ENCODE measurements around the gene CFAP410. TPM values are rescaled to one million over a fixed set of nuclear protein-coding genes. Genes with fewer than 3 reads are reported as not detected.

CFAP410 gene
- total RNA-seq, 2 donors from 2014 or later: 33.1 to 35.7 TPM

DNA sequence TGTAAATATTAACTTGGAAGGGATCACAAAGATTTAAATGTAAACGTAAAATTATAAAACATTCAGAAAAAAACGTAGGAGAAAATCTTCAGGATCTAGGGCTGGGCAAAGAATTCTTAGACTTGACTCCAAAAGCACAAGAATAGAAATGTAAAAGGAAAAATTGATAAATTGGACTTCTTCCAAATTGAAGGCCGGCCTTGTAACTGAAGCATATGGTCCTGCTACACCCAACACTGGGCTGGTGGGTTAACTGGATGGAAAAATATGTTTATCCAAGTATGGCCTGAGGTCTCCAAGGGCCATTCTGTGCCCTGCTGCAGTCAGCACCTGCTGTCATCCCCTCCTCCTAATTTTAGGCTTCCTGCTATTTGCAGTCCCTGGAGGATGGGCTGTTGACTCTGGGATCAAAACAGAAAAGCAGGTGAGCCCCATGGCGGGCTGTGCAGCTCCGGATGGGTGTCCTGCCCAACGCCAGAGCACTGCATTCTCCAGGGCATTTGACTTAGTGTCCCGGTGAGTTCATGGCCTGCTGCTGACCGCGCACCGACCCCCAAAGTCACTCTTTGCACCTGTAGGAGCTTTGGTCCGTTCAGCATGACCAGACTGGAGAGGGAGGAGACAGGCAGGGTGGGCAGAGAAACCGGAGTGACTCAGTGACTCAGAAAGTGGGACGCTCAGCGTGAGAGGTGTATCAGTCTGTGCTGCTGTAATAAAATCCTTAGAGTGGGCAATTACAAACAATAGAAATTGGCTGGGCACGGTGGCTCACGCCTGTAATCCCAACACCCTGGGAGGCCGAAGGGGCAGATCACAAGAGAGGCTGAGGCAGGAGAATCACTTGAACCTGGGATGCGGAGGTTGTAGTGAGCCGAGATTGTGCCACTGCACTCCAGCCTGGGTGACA is 59.6 kb downstream of the CFAP410 start:
- no peak overlapping the region for H3K27ac ChIP-seq (ENCODE audit: low read depth, low read length)
- H3K9me3 ChIP-seq (ENCODE audit: control insufficient read depth, low read length): no peaks in the 10 kb centered on the region
- Mint-ChIP-seq H3K4me3 (no peak overlapping the region), H3K27me3 (ENCODE audit: insufficient read depth) (no peaks in the 10 kb centered on the region), H3K9me3 (peaks cover 4% of the 10 kb centered on the region), H3K36me3 (ENCODE audit: low read depth) (no peaks in the 10 kb centered on the region), H3K4me1 (peaks cover 29% of the 10 kb centered on the region), H3K27ac (no peak overlapping the region)
- no peaks in the 10 kb centered on the region for H3K36me3 ChIP-seq (ENCODE audit: control insufficient read depth, insufficient read depth, low read length)
- DNase-seq: no peak
- 86 to 92% methylated on average over 11 to 19 of the region's 19 CpGs for WGBS, 2 experiments (ENCODE audit: insufficient coverage in 1 of 2, insufficient read length in 1 of 2)
- H3K27me3 ChIP-seq (ENCODE audit: control insufficient read depth, insufficient read depth, low read length, poor library complexity, severe bottlenecking): no peaks in the 10 kb centered on the region
- H3K4me1 ChIP-seq (ENCODE audit: control insufficient read depth, insufficient read depth, low read length): peaks cover 20% of the 10 kb centered on the region
- no peak overlapping the region for H3K4me3 ChIP-seq (ENCODE audit: low read length)
- TF ChIP-seq, protein P1, sequence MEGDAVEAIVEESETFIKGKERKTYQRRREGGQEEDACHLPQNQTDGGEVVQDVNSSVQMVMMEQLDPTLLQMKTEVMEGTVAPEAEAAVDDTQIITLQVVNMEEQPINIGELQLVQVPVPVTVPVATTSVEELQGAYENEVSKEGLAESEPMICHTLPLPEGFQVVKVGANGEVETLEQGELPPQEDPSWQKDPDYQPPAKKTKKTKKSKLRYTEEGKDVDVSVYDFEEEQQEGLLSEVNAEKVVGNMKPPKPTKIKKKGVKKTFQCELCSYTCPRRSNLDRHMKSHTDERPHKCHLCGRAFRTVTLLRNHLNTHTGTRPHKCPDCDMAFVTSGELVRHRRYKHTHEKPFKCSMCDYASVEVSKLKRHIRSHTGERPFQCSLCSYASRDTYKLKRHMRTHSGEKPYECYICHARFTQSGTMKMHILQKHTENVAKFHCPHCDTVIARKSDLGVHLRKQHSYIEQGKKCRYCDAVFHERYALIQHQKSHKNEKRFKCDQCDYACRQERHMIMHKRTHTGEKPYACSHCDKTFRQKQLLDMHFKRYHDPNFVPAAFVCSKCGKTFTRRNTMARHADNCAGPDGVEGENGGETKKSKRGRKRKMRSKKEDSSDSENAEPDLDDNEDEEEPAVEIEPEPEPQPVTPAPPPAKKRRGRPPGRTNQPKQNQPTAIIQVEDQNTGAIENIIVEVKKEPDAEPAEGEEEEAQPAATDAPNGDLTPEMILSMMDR (conservative IDR thresholded peaks at IDR 0.05): no peak
- H3K9ac ChIP-seq (ENCODE audit: extremely low read depth, low read length, poor library complexity, severe bottlenecking): no peak overlapping the region

Other genes starting within 250 kb of the CFAP410 start
- gene PWP2, start 232.0 kb downstream of the CFAP410 start, total RNA-seq: 1 to 10 TPM; 9.1 to 9.6 TPM
- gene GATD3, start 205.7 kb downstream of the CFAP410 start, total RNA-seq: 10 to 100 TPM; 16.3 to 22.5 TPM
- 1 to 10 TPM; 5.3 to 5.8 TPM for gene ICOSLG, start 98.4 kb downstream of the CFAP410 start, total RNA-seq
- 1 to 10 TPM in 1 of 2 donors, not detected in 1; 1.3 TPM for gene DNMT3L, start 77.5 kb downstream of the CFAP410 start, total RNA-seq
- gene AIRE, start 53.5 kb downstream of the CFAP410 start, total RNA-seq: 1 to 10 TPM; 1.2 to 2.7 TPM
- 100 to 1,000 TPM; 195 to 198 TPM for gene PFKL, start 39.3 kb downstream of the CFAP410 start, total RNA-seq
- 10 to 100 TPM in 1 of 2 donors, 1 to 10 TPM in 1; 1.6 to 12.5 TPM for gene TRPM2, start 14.2 kb upstream of the CFAP410 start, total RNA-seq
- gene LRRC3, start 116.1 kb upstream of the CFAP410 start, total RNA-seq: 10 to 100 TPM; 14.1 to 16.5 TPM
- not detected for gene KRTAP10-1, start 200.8 kb upstream of the CFAP410 start, total RNA-seq
- not detected for gene KRTAP10-2, start 212.1 kb upstream of the CFAP410 start, total RNA-seq
- gene KRTAP10-3, start 219.4 kb upstream of the CFAP410 start, total RNA-seq: not detected
- not detected for gene KRTAP10-4, start 234.3 kb upstream of the CFAP410 start, total RNA-seq
- gene KRTAP10-5, start 241.2 kb upstream of the CFAP410 start, total RNA-seq: not detected